Suprapubic skin (tissue), 4 donors: ENCODE measurements around the gene OGA.

Source experiments
- CTCF ChIP-seq, 2 donors: fragments of 200-600 bp in 1 of 2; fragments of 450-650 bp in 1 of 2; sonication (generic) in 1 of 2; IDR thresholded peaks; one replicate each; pipeline ENCODE4 v1.5.1; 2016 to 2019; ENCODE audit warnings: antibody characterized with exemption in 2 of 2, mild to moderate bottlenecking in 1 of 2, moderate library complexity in 1 of 2
- EP300 ChIP-seq: sonication (generic); formaldehyde crosslinking; IDR thresholded peaks from one replicate; pipeline ENCODE4 v1.6.1; 2017; ENCODE audit warnings: antibody characterized with exemption
- POLR2A ChIP-seq, 2 donors: fragments of 450-650 bp; IDR thresholded peaks; one replicate each; pipeline ENCODE4 v1.6.1; 2017; ENCODE audit warnings: antibody characterized with exemption in 2 of 2, mild to moderate bottlenecking in 2 of 2, moderate library complexity in 2 of 2
- POLR2AphosphoS5 ChIP-seq, 3 donors: sonication (generic); formaldehyde crosslinking; IDR thresholded peaks; one replicate each; pipeline ENCODE4 v1.6.1; 2017; ENCODE audit warnings: antibody characterized with exemption in 3 of 3

DNA sequence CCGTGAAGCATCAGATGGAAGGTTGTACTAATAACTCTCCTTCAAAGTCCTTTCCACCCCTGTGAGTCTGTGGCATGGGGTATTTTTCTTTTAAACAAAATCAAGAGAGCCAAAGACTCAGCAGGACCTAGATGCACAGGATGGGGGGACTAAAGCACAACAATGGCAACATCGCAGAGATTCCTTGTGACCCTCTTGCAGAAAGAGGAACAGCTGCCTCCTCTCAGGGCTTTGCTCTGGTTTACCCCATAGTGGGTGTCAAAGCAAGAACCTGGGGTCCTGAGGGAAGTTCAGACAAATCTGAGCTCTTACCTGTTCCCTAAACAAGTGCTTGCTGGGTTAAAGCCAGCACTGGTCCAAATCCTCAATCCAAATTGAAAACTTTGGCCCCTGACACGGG, 81.6 kb downstream of the OGA start:
- TF ChIP-seq POLR2A (IDR thresholded peaks at IDR 0.05) (no peak), CTCF (IDR thresholded peaks at IDR 0.05) (no peak), POLR2AphosphoS5 (IDR thresholded peaks at IDR 0.05) (no peak), EP300 (no peak)
